Neural cell (in vitro differentiated cells): ENCODE results near the gene ZNF35. TPM values are rescaled to one million over a fixed set of nuclear protein-coding genes. Genes with fewer than 3 reads are reported as not detected.

Experiments
- H2AFZ ChIP-seq: fragments of 200-600, 300-800 bp; sonication (generic), shearing (Covaris generic); 2 replicates; pipeline ENCODE4 v1.6.0; 2014; ENCODE audit warnings: low read depth, mild to moderate bottlenecking, antibody characterized with exemption, low read length, moderate library complexity
- H3F3A ChIP-seq: fragments of 200-600 bp; shearing (Covaris generic); 2 replicates; pipeline ENCODE4 v1.6.1; 2016; ENCODE audit warnings: mild to moderate bottlenecking, moderate library complexity, mixed read lengths, antibody characterized with exemption, low read length; ENCODE audit not compliant: insufficient read depth, poor library complexity, severe bottlenecking
- H3K27ac ChIP-seq: fragments of 200-600, 300-800 bp; sonication (generic), shearing (Covaris generic); 2 replicates; pipeline ENCODE4 v1.5.1; 2014; ENCODE audit warnings: mild to moderate bottlenecking, low read length, moderate library complexity
- H3K27me3 ChIP-seq: fragments of 300-800, 200-600 bp; sonication (generic), shearing (Covaris generic); 2 replicates; pipeline ENCODE4 v1.6.0; 2014; ENCODE audit warnings: mild to moderate bottlenecking, low read depth, low read length, moderate library complexity; ENCODE audit not compliant: insufficient read depth
- H3K36me3 ChIP-seq: fragments of 300-800, 200-600 bp; sonication (generic), shearing (Covaris generic); 2 replicates; pipeline ENCODE4 v1.5.1; 2014; ENCODE audit warnings: mild to moderate bottlenecking, antibody characterized with exemption, low read length, moderate library complexity; ENCODE audit not compliant: insufficient read depth
- H3K4me2 ChIP-seq: fragments of 300-800, 200-600 bp; sonication (generic), shearing (Covaris generic); 2 replicates; pipeline ENCODE4 v1.6.0; 2014; ENCODE audit warnings: mild to moderate bottlenecking, low read length
- H3K4me3 ChIP-seq: fragments of 300-800, 200-600 bp; sonication (generic), shearing (Covaris generic); 2 replicates; pipeline ENCODE4 v1.5.1; 2014; ENCODE audit warnings: mild to moderate bottlenecking, low read length, moderate library complexity
- H3K79me2 ChIP-seq: fragments of 200-600 bp; shearing (Covaris generic); replicated peaks from 2 replicates; pipeline ENCODE4 v1.6.0; 2014; ENCODE audit warnings: mild to moderate bottlenecking, low read length, moderate library complexity; ENCODE audit not compliant: insufficient read depth
- H3K9ac ChIP-seq: fragments of 300-800, 200-600 bp; sonication (generic), shearing (Covaris generic); 2 replicates; pipeline ENCODE4 v1.6.1; 2016; ENCODE audit warnings: mild to moderate bottlenecking, low read length, mixed read lengths
- H3K9me2 ChIP-seq: fragments of 200-600 bp; shearing (Covaris generic); 2 replicates; pipeline ENCODE4 v1.6.1; 2016; ENCODE audit warnings: mild to moderate bottlenecking, low read length, mixed read lengths; ENCODE audit not compliant: insufficient read depth
- H3K9me3 ChIP-seq: fragments of 200-600, 300-800 bp; sonication (generic), shearing (Covaris generic); 2 replicates; pipeline ENCODE4 v1.6.1; 2016; ENCODE audit warnings: mild to moderate bottlenecking, mixed run types, low read length, moderate library complexity, mixed read lengths
- H4K20me1 ChIP-seq: fragments of 200-600 bp; shearing (Covaris generic); 2 replicates; pipeline ENCODE4 v1.6.1; 2016; ENCODE audit warnings: mild to moderate bottlenecking, mixed run types; ENCODE audit not compliant: insufficient read depth
- CTCF ChIP-seq: fragments of 450-650 bp; IDR thresholded peaks from 2 replicates; pipeline ENCODE4 v1.5.1; 2014; ENCODE audit warnings: antibody characterized with exemption, mild to moderate bottlenecking, moderate library complexity; ENCODE audit not compliant: poor library complexity, severe bottlenecking
- EP300 ChIP-seq: fragments of 450-650 bp; conservative IDR thresholded peaks from 2 replicates; pipeline ENCODE4 v1.6.1; 2014; ENCODE audit warnings: antibody characterized with exemption, mild to moderate bottlenecking, moderate library complexity; ENCODE audit not compliant: poor library complexity, severe bottlenecking
- EZH2 ChIP-seq: fragments of 200-600, 300-800 bp; shearing (Covaris generic), sonication (generic); IDR thresholded peaks from 2 replicates; pipeline ENCODE4 v1.6.1; 2014; ENCODE audit warnings: antibody characterized with exemption, low read length, borderline replicate concordance, mild to moderate bottlenecking; ENCODE audit not compliant: insufficient read depth, poor library complexity, severe bottlenecking
- MXI1 ChIP-seq: fragments of 450-650 bp; conservative IDR thresholded peaks from 2 replicates; pipeline ENCODE4 v1.6.1; 2014; ENCODE audit warnings: antibody characterized with exemption, mild to moderate bottlenecking; ENCODE audit not compliant: poor library complexity, severe bottlenecking
- POLR2AphosphoS5 ChIP-seq: IDR thresholded peaks from 2 replicates; pipeline ENCODE4 v1.6.1; 2012
- RAD21 ChIP-seq: fragments of 450-650 bp; conservative IDR thresholded peaks from 2 replicates; pipeline ENCODE4 v1.6.1; 2014; ENCODE audit warnings: antibody characterized with exemption, mild to moderate bottlenecking, moderate library complexity
- REST ChIP-seq: IDR thresholded peaks from 2 replicates; pipeline ENCODE4 v1.6.1; 2012; ENCODE audit warnings: borderline replicate concordance
- SMC3 ChIP-seq: fragments of 450-650 bp; conservative IDR thresholded peaks from 2 replicates; pipeline ENCODE4 v1.6.1; 2014; ENCODE audit warnings: antibody characterized with exemption, mild to moderate bottlenecking, moderate library complexity; ENCODE audit not compliant: poor library complexity
- TAF1 ChIP-seq: IDR thresholded peaks from 2 replicates; pipeline ENCODE4 v1.6.1; 2012; ENCODE audit warnings: low read depth
- polyA plus RNA-seq: library from polyadenylated mRNA; depleted of rRNA; stranded (reverse); fragments of >200 nt; gene quantifications from 2 replicates; pipeline ENCODE4 v1.2.3, GENCODE V29; 2014

ZNF35 gene
- polyA plus RNA-seq, 1 donor from 2014 or later: 14.9 TPM

- Histone ChIP-seq H4K20me1 (no peaks in the 10 kb centered on the region), H3K27ac (no peak overlapping the region), H3F3A (no peaks in the 10 kb centered on the region), H3K27me3 (no peaks in the 10 kb centered on the region), H3K36me3 (peaks cover 25% of the 10 kb centered on the region), H3K9me2 (no peaks in the 10 kb centered on the region), H3K9ac (no peak overlapping the region), H3K9me3 (no peaks in the 10 kb centered on the region), H3K79me2 (peaks cover 3% of the 10 kb centered on the region), H3K4me2 (no peak overlapping the region), H3K4me3 (no peak overlapping the region), H2AFZ (no peak overlapping the region)
- no peak for TF ChIP-seq MXI1
- no peak for TF ChIP-seq REST
- TF ChIP-seq TAF1: no peak
- TF ChIP-seq POLR2AphosphoS5: no peak
- no peak for TF ChIP-seq EZH2
- TF ChIP-seq CTCF: no peak
- no peak for TF ChIP-seq EP300
- no peak for TF ChIP-seq RAD21
- no peak for TF ChIP-seq SMC3
These were observed 10.5 kb downstream of the ZNF35 start for GRCh38 chr3:44659015-44659414.

GRCh38 chr3:44659434-44659833 lies 10.9 kb downstream of the ZNF35 start:
- H3F3A ChIP-seq: no peaks in the 10 kb centered on the region
- H3K27me3 ChIP-seq: no peaks in the 10 kb centered on the region
- no peak overlapping the region for H3K4me3 ChIP-seq
- no peaks in the 10 kb centered on the region for H4K20me1 ChIP-seq
- no peaks in the 10 kb centered on the region for H3K9me2 ChIP-seq
- H3K4me2 ChIP-seq: no peak overlapping the region
- no peak for TF ChIP-seq EP300
- no peak for TF ChIP-seq RAD21
- no peak for TF ChIP-seq MXI1
- TF ChIP-seq POLR2AphosphoS5: no peak
- no peak for TF ChIP-seq TAF1
- no peak for TF ChIP-seq EZH2
- no peak for TF ChIP-seq REST
- TF ChIP-seq CTCF: no peak
- no peak for TF ChIP-seq SMC3
- H3K9ac ChIP-seq: no peak overlapping the region
- H3K27ac ChIP-seq: no peak overlapping the region
- no peak overlapping the region for H2AFZ ChIP-seq
- no peaks in the 10 kb centered on the region for H3K9me3 ChIP-seq
- H3K36me3 ChIP-seq: peaks cover 25% of the 10 kb centered on the region
- H3K79me2 ChIP-seq: no peaks in the 10 kb centered on the region
